Measurements from ENCODE around the gene CALN1. TPM values are rescaled to one million over a fixed set of nuclear protein-coding genes. Genes with fewer than 3 reads are reported as not detected.

The CALN1 gene
- total and polyA plus RNA-seq, 9 of the 15 experiments (the other 6 are each of a cell fraction or from before 2014, with no cell fraction given), result 1.4 to 7.5 (median 3.3) TPM

DNA sequence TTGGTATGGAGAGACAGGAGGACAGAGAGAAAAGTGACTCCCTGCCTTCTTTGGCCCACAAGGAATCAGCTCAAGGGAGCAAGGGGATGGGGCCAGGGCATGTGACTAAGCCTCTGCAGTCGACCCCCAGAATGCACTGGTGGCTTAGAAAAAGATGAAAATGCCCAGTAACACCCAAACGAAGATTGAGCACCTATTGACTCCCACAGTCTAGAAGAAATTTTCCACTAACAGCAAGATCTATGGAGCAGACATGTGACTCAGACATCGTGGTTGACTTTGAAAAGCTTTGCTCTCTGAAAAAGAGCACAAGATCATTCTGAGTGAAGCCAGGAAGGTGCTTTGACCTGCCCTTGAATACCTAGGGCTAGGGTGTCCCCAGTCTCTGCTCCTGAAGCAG, 586.0 kb downstream of the CALN1 start (continued):
- no peak for TF ChIP-seq ZNF586 (CRISPR knock-in tag; conservative IDR thresholded peaks at IDR 0.05)
- TF ChIP-seq, protein P1, sequence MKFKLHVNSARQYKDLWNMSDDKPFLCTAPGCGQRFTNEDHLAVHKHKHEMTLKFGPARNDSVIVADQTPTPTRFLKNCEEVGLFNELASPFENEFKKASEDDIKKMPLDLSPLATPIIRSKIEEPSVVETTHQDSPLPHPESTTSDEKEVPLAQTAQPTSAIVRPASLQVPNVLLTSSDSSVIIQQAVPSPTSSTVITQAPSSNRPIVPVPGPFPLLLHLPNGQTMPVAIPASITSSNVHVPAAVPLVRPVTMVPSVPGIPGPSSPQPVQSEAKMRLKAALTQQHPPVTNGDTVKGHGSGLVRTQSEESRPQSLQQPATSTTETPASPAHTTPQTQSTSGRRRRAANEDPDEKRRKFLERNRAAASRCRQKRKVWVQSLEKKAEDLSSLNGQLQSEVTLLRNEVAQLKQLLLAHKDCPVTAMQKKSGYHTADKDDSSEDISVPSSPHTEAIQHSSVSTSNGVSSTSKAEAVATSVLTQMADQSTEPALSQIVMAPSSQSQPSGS (CRISPR knock-in tag; IDR thresholded peaks at IDR 0.05), result no peak
- no peak for TF ChIP-seq ADNP (tag; IDR thresholded peaks at IDR 0.05)
- TF ChIP-seq, protein P2, sequence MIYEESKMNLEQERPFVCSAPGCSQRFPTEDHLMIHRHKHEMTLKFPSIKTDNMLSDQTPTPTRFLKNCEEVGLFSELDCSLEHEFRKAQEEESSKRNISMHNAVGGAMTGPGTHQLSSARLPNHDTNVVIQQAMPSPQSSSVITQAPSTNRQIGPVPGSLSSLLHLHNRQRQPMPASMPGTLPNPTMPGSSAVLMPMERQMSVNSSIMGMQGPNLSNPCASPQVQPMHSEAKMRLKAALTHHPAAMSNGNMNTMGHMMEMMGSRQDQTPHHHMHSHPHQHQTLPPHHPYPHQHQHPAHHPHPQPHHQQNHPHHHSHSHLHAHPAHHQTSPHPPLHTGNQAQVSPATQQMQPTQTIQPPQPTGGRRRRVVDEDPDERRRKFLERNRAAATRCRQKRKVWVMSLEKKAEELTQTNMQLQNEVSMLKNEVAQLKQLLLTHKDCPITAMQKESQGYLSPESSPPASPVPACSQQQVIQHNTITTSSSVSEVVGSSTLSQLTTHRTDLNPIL (CRISPR knock-in tag; IDR thresholded peaks at IDR 0.05), result no peak
- TF ChIP-seq, protein P3, sequence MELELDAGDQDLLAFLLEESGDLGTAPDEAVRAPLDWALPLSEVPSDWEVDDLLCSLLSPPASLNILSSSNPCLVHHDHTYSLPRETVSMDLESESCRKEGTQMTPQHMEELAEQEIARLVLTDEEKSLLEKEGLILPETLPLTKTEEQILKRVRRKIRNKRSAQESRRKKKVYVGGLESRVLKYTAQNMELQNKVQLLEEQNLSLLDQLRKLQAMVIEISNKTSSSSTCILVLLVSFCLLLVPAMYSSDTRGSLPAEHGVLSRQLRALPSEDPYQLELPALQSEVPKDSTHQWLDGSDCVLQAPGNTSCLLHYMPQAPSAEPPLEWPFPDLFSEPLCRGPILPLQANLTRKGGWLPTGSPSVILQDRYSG (tag; conservative IDR thresholded peaks at IDR 0.05; ENCODE audit: low read depth), result no peak
- no peak for TF ChIP-seq NONO (IDR thresholded peaks at IDR 0.05; ENCODE audit: low read depth in 2 of 2, low read length in 1 of 2)
- TF ChIP-seq, protein P4, sequence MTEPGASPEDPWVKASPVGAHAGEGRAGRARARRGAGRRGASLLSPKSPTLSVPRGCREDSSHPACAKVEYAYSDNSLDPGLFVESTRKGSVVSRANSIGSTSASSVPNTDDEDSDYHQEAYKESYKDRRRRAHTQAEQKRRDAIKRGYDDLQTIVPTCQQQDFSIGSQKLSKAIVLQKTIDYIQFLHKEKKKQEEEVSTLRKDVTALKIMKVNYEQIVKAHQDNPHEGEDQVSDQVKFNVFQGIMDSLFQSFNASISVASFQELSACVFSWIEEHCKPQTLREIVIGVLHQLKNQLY (CRISPR knock-in tag; conservative IDR thresholded peaks at IDR 0.05), result no peak
- TF ChIP-seq YBX1 (IDR thresholded peaks at IDR 0.05), result no peak
- TF ChIP-seq MYNN (IDR thresholded peaks at IDR 0.05), result no peak
- TF ChIP-seq MYNN (CRISPR knock-in tag; IDR thresholded peaks at IDR 0.05), result no peak
